Breast epithelium (tissue), 3 donors: ENCODE results near the gene STAT3.

ENCODE experiments used
- POLR2AphosphoS5 ChIP-seq, 3 donors: sonication (generic); formaldehyde crosslinking; IDR thresholded peaks; one replicate each; pipeline ENCODE4 v1.6.1; 2017; ENCODE audit warnings: antibody characterized with exemption in 3 of 3
- TF ChIP-seq, protein P1 (sequence below), 3 donors: fragments of 450-650 bp; IDR thresholded peaks; one replicate each; pipeline ENCODE4 v1.5.1; 2016 to 2017; ENCODE audit warnings: antibody characterized with exemption in 3 of 3, mild to moderate bottlenecking in 3 of 3, moderate library complexity in 3 of 3

DNA sequence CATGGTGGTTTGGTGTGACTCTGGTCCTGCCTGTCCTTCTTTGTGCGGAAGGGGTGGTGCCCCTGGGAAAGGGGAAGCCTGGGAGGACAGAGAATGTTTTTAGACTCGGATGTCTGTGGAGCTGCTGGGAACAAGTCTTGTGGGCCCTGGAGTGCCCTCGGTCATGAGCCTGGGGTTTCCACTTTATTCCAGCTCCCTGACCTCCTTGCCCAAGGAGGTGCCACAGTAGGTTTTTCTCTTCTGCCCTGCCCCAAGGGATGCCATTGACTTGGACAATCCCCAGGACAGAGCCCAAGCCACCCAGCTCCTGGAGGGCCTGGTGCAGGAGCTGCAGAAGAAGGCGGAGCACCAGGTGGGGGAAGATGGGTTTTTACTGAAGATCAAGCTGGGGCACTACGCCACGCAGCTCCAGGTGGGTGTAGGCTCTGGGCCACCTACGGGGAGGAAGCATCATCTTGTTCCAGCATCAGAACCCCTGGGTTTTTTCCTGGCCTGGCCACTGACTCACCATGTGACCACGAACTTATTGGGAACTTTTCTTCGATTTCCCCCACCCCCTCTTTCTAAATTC, 98.5 kb downstream of the STAT3 start:
- TF ChIP-seq, protein P1, sequence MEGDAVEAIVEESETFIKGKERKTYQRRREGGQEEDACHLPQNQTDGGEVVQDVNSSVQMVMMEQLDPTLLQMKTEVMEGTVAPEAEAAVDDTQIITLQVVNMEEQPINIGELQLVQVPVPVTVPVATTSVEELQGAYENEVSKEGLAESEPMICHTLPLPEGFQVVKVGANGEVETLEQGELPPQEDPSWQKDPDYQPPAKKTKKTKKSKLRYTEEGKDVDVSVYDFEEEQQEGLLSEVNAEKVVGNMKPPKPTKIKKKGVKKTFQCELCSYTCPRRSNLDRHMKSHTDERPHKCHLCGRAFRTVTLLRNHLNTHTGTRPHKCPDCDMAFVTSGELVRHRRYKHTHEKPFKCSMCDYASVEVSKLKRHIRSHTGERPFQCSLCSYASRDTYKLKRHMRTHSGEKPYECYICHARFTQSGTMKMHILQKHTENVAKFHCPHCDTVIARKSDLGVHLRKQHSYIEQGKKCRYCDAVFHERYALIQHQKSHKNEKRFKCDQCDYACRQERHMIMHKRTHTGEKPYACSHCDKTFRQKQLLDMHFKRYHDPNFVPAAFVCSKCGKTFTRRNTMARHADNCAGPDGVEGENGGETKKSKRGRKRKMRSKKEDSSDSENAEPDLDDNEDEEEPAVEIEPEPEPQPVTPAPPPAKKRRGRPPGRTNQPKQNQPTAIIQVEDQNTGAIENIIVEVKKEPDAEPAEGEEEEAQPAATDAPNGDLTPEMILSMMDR (IDR thresholded peaks at IDR 0.05) = no peak
- no peak for TF ChIP-seq POLR2AphosphoS5 (IDR thresholded peaks at IDR 0.05)
